Neuronal stem cell (in vitro differentiated cells): ENCODE results near the gene LRRIQ4.

ENCODE experiments used
- DNase-seq: peaks from one replicate; pipeline ENCODE4 v3.0.0-alpha.2; 2013; ENCODE audit warnings: low spot score
- H2AFZ ChIP-seq: one replicate; pipeline ENCODE4 v1.6.1; 2013; ENCODE audit warnings: mild to moderate bottlenecking, low read length, inconsistent platforms
- H2AK5ac ChIP-seq: 2 replicates; pipeline ENCODE4 v1.6.1; 2013; ENCODE audit warnings: low read depth, mild to moderate bottlenecking, inconsistent platforms, low read length, moderate library complexity, mixed read lengths
- H2BK120ac ChIP-seq: 2 replicates; pipeline ENCODE4 v1.6.1; 2013; ENCODE audit warnings: low read depth, mild to moderate bottlenecking, inconsistent platforms, low read length, moderate library complexity, mixed read lengths
- H2BK12ac ChIP-seq: one replicate; pipeline ENCODE4 v1.6.1; 2013; ENCODE audit warnings: low read length, inconsistent platforms
- H2BK15ac ChIP-seq: 2 replicates; pipeline ENCODE4 v1.6.1; 2013; ENCODE audit warnings: mild to moderate bottlenecking, low read length, inconsistent platforms, mixed read lengths
- H2BK5ac ChIP-seq: one replicate; pipeline ENCODE4 v1.6.1; 2013; ENCODE audit warnings: inconsistent platforms, mild to moderate bottlenecking, low read length, moderate library complexity
- H3K14ac ChIP-seq: one replicate; pipeline ENCODE4 v1.6.1; 2013; ENCODE audit warnings: low read length, inconsistent platforms
- H3K18ac ChIP-seq: 2 replicates; pipeline ENCODE4 v1.6.1; 2013; ENCODE audit warnings: low read length, inconsistent platforms
- H3K23ac ChIP-seq: 2 replicates; pipeline ENCODE4 v1.6.1; 2013; ENCODE audit warnings: low read depth, mild to moderate bottlenecking, mixed read lengths, low read length, inconsistent platforms; ENCODE audit not compliant: poor library complexity
- H3K27ac ChIP-seq: replicated peaks from 3 replicates; pipeline ENCODE4 v1.5.1; 2013; ENCODE audit warnings: low read length, inconsistent platforms
- H3K27me3 ChIP-seq, 3 experiments: 2 replicates each; pipeline ENCODE4 v1.6.1; 2013; ENCODE audit warnings: low read length in 3 of 3, mild to moderate bottlenecking in 2 of 3, inconsistent platforms in 1 of 3, low read depth in 1 of 3, mixed read lengths in 1 of 3, moderate library complexity in 1 of 3; ENCODE audit not compliant: control insufficient read depth in 3 of 3, insufficient read depth in 3 of 3
- H3K36me3 ChIP-seq, 2 donors: replicated peaks in 1 of 2; 2 replicates each; pipeline ENCODE4 v1.6.1; 2013; ENCODE audit warnings: low read length in 2 of 2; ENCODE audit not compliant: control insufficient read depth in 2 of 2, insufficient read depth in 2 of 2
- H3K4ac ChIP-seq: 2 replicates; pipeline ENCODE4 v1.6.1; 2013; ENCODE audit warnings: inconsistent platforms, mild to moderate bottlenecking, low read length, moderate library complexity
- H3K4me1 ChIP-seq, 2 donors: 1 replicate in 1 of 2; 2 replicates in 1 of 2; pipeline ENCODE4 v1.6.1; 2013; ENCODE audit warnings: low read length in 2 of 2, low read depth in 1 of 2; ENCODE audit not compliant: control insufficient read depth in 2 of 2, insufficient read depth in 1 of 2
- H3K4me2 ChIP-seq: one replicate; pipeline ENCODE4 v1.6.1; 2013; ENCODE audit warnings: mild to moderate bottlenecking, low read length, inconsistent platforms; ENCODE audit not compliant: insufficient read depth, poor library complexity, severe bottlenecking
- H3K4me3 ChIP-seq, 2 donors: 2 replicates each; pipeline ENCODE4 v1.5.1; 2013; ENCODE audit warnings: low read length in 2 of 2, mild to moderate bottlenecking in 2 of 2, inconsistent platforms in 1 of 2, moderate library complexity in 1 of 2
- H3K79me1 ChIP-seq: one replicate; pipeline ENCODE4 v1.6.1; 2013; ENCODE audit warnings: low read depth, mild to moderate bottlenecking, inconsistent platforms, low read length, moderate library complexity
- H3K9ac ChIP-seq: one replicate; pipeline ENCODE4 v1.6.1; 2013; ENCODE audit warnings: mild to moderate bottlenecking, low read depth, low read length, inconsistent platforms; ENCODE audit not compliant: poor library complexity
- H3K9me3 ChIP-seq, 2 donors: replicated peaks in 1 of 2; 2 replicates each; pipeline versions ENCODE3 to v1.6.1; 2013; ENCODE audit warnings: low read length in 2 of 2, mild to moderate bottlenecking in 2 of 2, inconsistent platforms in 1 of 2, low read depth in 1 of 2, mixed read lengths in 1 of 2, moderate library complexity in 1 of 2; ENCODE audit not compliant: control insufficient read depth in 2 of 2, insufficient read depth in 1 of 2
- H4K8ac ChIP-seq: one replicate; pipeline ENCODE4 v1.6.1; 2013; ENCODE audit warnings: low read depth, mild to moderate bottlenecking, inconsistent platforms, low read length, moderate library complexity
- H4K91ac ChIP-seq: one replicate; pipeline ENCODE4 v1.6.1; 2013; ENCODE audit warnings: low read length, low read depth, mild to moderate bottlenecking, inconsistent platforms; ENCODE audit not compliant: poor library complexity
- WGBS, 2 donors: extraction: QIAGEN DNeasy Blood & Tissue Kit; methylation state at CpG; one replicate each; pipeline ENCODE4 v1.1.7; 2013; ENCODE audit warnings: missing lambda C conversion rate in 2 of 2, mixed read lengths in 1 of 2; ENCODE audit not compliant: insufficient read length in 2 of 2, insufficient replicate concordance in 1 of 2; ENCODE audit errors: extremely low coverage in 2 of 2; 5-methylcytosine and 5-hydroxymethylcytosine counted together

The LRRIQ4 gene

DNA sequence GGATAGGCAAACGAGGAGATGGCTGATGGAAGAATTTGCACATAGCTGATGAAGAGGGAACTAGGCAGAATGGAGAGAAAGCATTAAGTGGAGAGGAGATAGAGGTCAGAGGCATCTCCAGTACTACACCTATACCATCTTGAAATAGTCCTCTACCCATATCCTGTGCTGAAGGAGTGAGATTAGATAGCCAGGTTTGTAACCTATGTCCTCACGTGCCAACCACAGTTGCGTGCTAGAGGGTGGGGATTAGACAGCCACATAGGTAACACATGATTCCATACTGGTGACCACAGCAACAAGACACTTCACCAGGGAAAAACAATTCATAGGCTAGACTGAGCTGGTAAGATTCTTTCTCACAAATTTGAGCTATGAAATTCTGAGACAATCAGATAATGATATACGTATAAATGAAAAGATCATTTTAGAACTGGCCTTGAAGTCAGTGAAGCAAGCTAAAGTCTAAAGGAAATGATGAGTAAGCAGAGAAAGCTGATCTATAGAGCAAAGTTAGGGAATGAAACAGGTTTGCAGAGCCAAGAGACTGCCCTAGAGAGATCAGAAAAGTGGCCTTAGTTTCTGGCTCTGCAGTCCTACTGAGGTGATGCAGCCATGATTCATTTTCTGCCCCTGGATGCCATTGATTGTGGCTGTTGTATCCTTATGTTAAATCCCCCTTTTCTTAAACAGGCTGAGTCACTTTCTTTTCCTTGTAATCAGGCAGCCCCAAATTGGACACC, 21.8 kb upstream of the LRRIQ4 start:
- H3K4ac ChIP-seq = no peak overlapping the region
- no peak for DNase-seq
- no CpG with 5 or more reads among the region's 4 CpGs for WGBS, 2 donors

DNA sequence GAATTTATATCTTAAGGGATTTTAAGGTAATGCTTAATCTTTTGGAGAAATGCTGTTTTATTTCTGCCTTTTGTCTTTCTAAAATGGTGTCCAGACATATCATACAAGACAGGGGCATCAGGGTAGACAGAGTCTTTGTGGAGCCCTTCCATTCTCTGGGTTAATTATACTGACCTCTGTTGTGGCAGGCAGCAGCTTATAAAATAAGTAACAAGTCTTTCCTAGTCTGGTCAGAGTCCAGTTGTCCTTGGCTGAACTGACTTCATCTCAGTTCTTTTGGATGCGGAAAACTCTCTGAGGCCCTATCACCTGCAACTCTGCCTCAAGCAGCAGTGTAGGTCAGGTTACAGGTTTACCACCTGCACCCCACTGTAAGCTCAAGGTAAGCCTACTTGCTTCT, 20.3 kb upstream of the LRRIQ4 start:
- Histone ChIP-seq H3K4me1 (no peaks in the 10 kb centered on the region), H3K4me3 (no peak overlapping the region), H2BK5ac (no peak overlapping the region), H3K9ac (no peak overlapping the region), H2BK12ac (no peak overlapping the region), H3K14ac (no peak overlapping the region), H3K79me1 (no peaks in the 10 kb centered on the region), H3K23ac (no peak overlapping the region), H3K4ac (no peak overlapping the region), H2AK5ac (no peak overlapping the region), H3K18ac (no peak overlapping the region), H4K91ac (no peak overlapping the region), H2AFZ (no peak overlapping the region), H2BK120ac (no peak overlapping the region), H3K9me3 (no peaks in the 10 kb centered on the region), H2BK15ac (no peak overlapping the region), H3K4me2 (no peak overlapping the region), H3K27ac (no peak overlapping the region), H3K36me3 (peaks cover 2 to 32% of the 10 kb centered on the region in 2 donors), H4K8ac (no peak overlapping the region), H3K27me3 (no peaks in the 10 kb centered on the region)
- no CpG with 5 or more reads among the region's 1 CpG for WGBS, 2 donors
- no peak for DNase-seq

More for the DNA sequence above, 21.8 kb upstream of the LRRIQ4 start:
- Histone ChIP-seq H3K23ac (no peak overlapping the region), H3K27me3 (no peaks in the 10 kb centered on the region), H3K27ac (no peak overlapping the region), H2BK5ac (no peak overlapping the region), H2BK15ac (no peak overlapping the region), H4K91ac (no peak overlapping the region), H3K4me3 (no peak overlapping the region), H3K9ac (no peak overlapping the region), H2AFZ (no peak overlapping the region), H3K9me3 (no peaks in the 10 kb centered on the region), H3K4me2 (no peak overlapping the region), H2BK12ac (no peak overlapping the region), H4K8ac (no peak overlapping the region), H2AK5ac (no peak overlapping the region), H2BK120ac (no peak overlapping the region), H3K36me3 (peaks cover 3 to 47% of the 10 kb centered on the region in 2 donors), H3K79me1 (no peaks in the 10 kb centered on the region), H3K14ac (no peak overlapping the region), H3K4me1 (no peaks in the 10 kb centered on the region), H3K18ac (no peak overlapping the region)

DNA sequence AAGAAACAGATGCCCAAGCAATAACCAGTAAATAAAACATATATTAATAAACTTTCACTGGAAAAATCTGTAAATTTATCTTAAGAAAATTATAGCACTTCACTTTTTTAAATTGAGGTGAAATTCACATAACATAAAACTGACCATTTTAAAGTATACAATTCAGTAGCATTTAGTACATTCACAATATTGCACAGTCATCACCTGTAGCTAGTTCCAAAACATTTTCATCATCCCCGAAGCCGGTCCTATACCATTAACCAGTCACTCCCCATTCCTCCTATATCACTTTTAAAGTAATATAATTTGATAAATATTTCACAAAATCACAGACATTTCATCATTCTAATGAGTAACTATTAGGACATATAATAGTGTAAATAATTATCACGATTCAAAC, 8.0 kb upstream of the LRRIQ4 start:
- Histone ChIP-seq H4K8ac (no peak overlapping the region), H3K79me1 (no peaks in the 10 kb centered on the region), H4K91ac (no peak overlapping the region), H2BK15ac (no peak overlapping the region), H3K9me3 (no peaks in the 10 kb centered on the region), H2BK12ac (no peak overlapping the region), H2AFZ (no peak overlapping the region), H3K9ac (no peak overlapping the region), H3K4ac (no peak overlapping the region), H2AK5ac (no peak overlapping the region), H3K4me1 (no peaks in the 10 kb centered on the region), H2BK120ac (no peak overlapping the region), H3K4me3 (no peak overlapping the region), H3K14ac (no peak overlapping the region), H3K27me3 (no peaks in the 10 kb centered on the region), H3K4me2 (no peak overlapping the region), H3K36me3 (no peaks in the 10 kb centered on the region), H3K18ac (no peak overlapping the region), H3K27ac (no peak overlapping the region), H2BK5ac (no peak overlapping the region), H3K23ac (no peak overlapping the region)
- DNase-seq = no peak
- no CpG with 5 or more reads among the region's 3 CpGs for WGBS, 2 donors

DNA sequence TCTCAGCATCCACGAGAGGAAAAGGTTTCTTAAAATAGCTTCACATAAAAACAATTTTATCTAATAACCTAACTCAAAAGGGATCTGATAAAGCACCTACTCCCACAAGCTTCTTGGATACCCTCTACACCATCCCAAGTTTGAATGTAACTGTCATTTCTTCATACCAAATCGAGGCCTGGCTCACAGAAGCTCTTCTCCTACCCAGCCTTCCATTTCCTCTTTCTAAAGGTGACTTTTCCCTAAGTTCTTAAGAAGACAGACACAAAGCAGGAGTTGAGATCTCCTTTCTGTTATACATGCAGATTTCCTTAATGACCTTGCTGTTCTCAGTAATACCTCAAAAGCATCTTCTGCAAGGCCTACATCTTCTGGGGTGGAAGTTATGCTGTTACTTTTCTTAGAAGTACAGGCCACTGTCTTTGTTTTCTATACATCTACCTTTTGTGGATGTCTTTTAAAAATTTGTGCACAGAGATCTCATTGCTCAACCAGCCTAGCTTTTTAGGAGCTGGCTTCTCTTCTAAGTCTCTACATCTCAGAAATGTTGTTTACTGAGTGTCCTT, 3.4 kb upstream of the LRRIQ4 start:
- no CpG with 5 or more reads among the region's 2 CpGs for WGBS, 2 donors

More for the DNA sequence above, 3.4 kb upstream of the LRRIQ4 start:
- Histone ChIP-seq H3K4me1 (no peaks in the 10 kb centered on the region), H4K91ac (no peak overlapping the region), H3K27me3 (no peaks in the 10 kb centered on the region), H2AFZ (no peak overlapping the region), H2AK5ac (no peak overlapping the region), H2BK5ac (no peak overlapping the region), H3K27ac (no peak overlapping the region), H2BK12ac (no peak overlapping the region), H3K4ac (no peak overlapping the region), H3K9ac (no peak overlapping the region), H2BK15ac (no peak overlapping the region), H3K4me2 (no peak overlapping the region), H3K9me3 (peaks cover 0 to 3% of the 10 kb centered on the region in 2 donors), H3K14ac (no peak overlapping the region), H4K8ac (no peak overlapping the region), H3K23ac (no peak overlapping the region), H3K36me3 (no peaks in the 10 kb centered on the region), H2BK120ac (no peak overlapping the region), H3K4me3 (no peak overlapping the region), H3K18ac (no peak overlapping the region), H3K79me1 (no peaks in the 10 kb centered on the region)
- no peak for DNase-seq
